Activated CD4-positive, CD25-positive, alpha-beta regulatory T cell treated with anti-CD3 and anti-CD28 coated beads, Interleukin-2, amount 50 U/mL, for 72 hours (primary cell): ENCODE results near the gene E4F1.

Experiments
- DNase-seq: peaks from one replicate; pipeline ENCODE4 v3.0.0; 2021

E4F1 gene, protein sequence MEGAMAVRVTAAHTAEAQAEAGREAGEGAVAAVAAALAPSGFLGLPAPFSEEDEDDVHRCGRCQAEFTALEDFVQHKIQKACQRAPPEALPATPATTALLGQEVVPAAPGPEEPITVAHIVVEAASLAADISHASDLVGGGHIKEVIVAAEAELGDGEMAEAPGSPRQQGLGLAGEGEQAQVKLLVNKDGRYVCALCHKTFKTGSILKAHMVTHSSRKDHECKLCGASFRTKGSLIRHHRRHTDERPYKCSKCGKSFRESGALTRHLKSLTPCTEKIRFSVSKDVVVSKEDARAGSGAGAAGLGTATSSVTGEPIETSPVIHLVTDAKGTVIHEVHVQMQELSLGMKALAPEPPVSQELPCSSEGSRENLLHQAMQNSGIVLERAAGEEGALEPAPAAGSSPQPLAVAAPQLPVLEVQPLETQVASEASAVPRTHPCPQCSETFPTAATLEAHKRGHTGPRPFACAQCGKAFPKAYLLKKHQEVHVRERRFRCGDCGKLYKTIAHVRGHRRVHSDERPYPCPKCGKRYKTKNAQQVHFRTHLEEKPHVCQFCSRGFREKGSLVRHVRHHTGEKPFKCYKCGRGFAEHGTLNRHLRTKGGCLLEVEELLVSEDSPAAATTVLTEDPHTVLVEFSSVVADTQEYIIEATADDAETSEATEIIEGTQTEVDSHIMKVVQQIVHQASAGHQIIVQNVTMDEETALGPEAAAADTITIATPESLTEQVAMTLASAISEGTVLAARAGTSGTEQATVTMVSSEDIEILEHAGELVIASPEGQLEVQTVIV

DNA sequence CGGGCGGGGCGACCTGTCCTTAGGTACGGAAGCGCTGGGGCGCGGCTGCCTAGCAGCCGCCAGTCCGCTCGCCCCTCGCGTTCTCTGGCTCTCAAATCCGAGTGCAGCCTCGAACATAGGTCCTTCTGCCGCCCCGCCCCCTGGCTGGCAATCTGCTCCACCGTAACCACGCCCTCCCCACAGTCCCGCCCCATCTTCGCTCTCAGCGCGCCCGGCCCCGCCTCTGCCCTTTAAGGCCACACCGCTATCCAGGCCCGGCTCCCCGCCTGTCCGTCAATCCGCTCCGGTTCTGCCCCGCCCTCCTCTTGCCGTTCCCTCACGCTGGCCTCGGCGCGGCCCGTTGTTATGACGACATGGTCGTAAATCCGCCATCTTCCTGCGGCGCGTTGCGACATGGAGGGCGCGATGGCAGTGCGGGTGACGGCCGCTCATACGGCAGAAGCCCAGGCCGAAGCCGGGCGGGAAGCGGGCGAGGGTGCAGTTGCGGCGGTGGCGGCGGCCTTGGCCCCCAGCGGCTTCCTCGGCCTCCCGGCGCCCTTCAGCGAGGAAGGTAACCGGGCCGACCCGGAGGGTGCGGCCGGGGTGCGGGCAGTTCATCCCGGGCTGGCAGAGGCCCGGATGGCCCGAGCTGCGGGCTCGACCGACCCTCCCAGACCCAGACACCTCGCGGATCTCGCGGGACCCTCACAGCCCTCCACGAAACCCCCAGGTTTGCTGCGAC lies at the start of gene E4F1:
E4F1 (plus strand) TSS at position 371 of the 721 bp plus-strand sequence; CDS start at position 394, 23 bp downstream.
- peak; percentile 100 for DNase-seq

GRCh38 chr16:2173916-2174315 lies 49.5 kb upstream of the E4F1 start:
- DNase-seq = no peak

DNA sequence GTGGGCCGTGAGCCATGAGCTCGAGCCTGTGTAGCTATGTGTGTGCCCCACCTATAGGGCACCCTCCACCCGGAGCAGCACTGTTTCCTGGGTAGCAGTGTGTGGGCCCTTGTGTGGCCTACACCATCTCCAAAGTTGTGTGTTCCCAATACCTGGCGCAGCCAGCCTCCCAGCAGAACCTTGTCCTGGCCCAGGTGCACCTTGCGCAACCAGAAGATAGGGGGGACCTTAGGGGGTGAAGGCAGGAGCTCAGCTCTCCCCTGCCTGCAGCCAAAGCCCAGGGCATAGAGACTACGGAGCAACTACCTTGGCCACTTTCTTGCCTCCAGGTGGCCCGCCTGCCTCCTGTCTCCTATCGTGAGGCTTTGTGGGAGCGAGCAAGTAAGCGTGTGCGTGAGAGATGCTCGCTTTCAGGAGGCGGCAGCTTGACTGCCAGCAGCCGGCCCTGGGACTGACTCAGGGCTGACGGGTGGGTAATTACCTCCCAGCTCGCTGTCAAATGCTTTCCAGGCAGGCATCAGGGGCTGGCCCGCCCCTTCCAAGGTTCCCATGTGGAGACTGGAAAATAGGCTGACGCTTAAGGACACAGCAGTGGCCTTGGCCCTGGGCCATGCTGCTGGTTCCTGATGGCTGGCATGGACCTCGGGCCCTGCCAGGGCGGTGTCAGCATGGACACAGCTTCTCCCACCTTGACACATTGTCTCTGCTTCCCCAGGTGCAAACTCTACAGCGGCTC lies 48.8 kb upstream of the E4F1 start:
- no peak for DNase-seq

DNA sequence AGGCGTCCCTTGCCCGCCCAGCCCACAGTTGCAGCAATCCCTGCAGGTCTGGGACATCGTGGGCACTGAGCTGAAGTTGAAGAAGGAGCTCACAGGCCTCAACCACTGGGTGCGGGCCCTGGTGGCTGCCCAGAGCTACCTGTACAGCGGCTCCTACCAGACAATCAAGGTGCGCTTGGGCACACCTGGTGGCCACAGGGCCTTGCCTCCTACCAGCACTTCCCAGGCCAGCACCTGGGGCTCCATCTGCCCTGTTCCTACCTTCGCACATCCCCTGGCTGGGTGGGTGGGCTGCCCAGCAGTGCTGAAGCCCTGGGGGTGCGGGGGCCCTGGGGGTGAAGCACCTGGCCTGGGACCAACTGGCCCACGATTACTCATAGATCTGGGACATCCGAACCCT lies 47.9 kb upstream of the E4F1 start:
- no peak for DNase-seq

- no peak for DNase-seq
These were observed 47.3 kb upstream of the E4F1 start for GRCh38 chr16:2176047-2176446.

- DNase-seq = no peak
These were observed 46.3 kb upstream of the E4F1 start for GRCh38 chr16:2177101-2177500.

GRCh38 chr16:2177561-2177960 lies 45.8 kb upstream of the E4F1 start:
- no peak for DNase-seq

- DNase-seq = peak; percentile 49
These were observed 44.9 kb upstream of the E4F1 start for GRCh38 chr16:2178321-2179106.

DNA sequence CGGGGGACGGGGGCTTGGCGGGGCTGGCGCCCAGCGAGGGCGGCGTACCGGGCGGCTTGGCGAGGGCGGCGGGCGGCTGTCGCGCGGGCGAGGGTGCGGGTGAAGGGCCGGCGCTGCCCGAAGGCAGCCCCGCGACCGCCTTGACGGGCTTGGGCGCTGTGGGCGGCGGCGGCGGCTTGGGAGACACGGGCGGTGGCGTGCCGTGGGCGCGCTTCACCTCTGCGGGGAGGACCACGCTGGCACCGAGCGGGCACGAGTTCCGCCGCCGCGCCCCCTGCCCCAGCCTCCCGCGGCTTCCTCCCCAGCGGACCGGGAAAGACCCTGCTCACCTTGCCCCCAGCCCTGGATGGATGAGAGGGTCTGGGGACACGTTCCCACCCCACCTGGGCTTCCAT lies 44.3 kb upstream of the E4F1 start:
- DNase-seq = no peak

GRCh38 chr16:2179576-2179975 lies 43.8 kb upstream of the E4F1 start:
- no peak for DNase-seq

DNA sequence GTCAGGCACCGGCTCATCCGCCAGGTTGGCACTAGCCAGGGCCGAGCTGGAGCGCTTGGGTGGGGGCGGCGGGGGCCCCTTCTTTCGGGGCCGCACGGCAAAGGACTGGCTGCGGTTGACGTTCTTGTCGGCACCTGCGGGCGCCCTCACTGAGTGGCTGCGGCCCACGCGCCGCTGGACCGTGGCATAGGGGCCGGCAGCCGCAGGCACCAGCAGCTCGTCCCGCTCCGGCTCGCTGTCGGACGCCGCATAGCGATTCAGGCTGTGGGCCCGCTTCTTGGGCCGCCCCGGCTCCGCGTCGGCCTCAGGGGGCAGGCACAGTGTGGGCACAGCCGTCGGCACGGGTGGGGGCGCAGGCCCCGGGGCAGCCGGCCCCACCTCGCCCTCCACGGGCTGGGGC lies 42.9 kb upstream of the E4F1 start:
- no peak for DNase-seq

GRCh38 chr16:2180962-2181923 lies 42.1 kb upstream of the E4F1 start:
- no peak for DNase-seq

- no peak for DNase-seq
These were observed 41.4 kb upstream of the E4F1 start for GRCh38 chr16:2181952-2182351.

DNA sequence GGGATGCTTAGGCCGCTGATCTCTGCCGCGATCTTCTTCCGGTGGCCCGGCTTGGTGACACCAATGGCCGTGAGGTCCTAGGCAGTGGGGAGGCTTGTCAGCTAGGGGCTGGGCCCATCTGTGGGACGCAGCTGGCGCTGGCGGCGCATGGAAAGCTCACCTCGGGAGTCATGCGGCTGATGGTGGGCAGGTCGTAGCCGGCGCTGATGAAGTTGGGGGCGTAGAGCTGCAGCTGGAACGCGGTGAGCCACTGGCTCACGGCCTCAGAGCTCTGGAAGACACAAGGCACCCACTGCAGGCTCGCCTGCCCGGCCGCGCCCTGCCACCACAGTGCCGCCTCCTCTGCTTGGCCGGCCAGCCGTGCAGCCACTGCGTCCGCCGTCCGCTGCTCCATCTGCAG lies 39.7 kb upstream of the E4F1 start:
- no peak for DNase-seq

GRCh38 chr16:2184346-2184745 lies 39.0 kb upstream of the E4F1 start:
- no peak for DNase-seq

- DNase-seq = no peak
These were observed 38.4 kb upstream of the E4F1 start for GRCh38 chr16:2184962-2185361.

- DNase-seq = no peak
These were observed 37.3 kb upstream of the E4F1 start for GRCh38 chr16:2186064-2186463.

- no peak for DNase-seq
These were observed 36.9 kb upstream of the E4F1 start for GRCh38 chr16:2186505-2186904.

GRCh38 chr16:2187212-2187611 lies 36.2 kb upstream of the E4F1 start:
- DNase-seq = no peak

DNA sequence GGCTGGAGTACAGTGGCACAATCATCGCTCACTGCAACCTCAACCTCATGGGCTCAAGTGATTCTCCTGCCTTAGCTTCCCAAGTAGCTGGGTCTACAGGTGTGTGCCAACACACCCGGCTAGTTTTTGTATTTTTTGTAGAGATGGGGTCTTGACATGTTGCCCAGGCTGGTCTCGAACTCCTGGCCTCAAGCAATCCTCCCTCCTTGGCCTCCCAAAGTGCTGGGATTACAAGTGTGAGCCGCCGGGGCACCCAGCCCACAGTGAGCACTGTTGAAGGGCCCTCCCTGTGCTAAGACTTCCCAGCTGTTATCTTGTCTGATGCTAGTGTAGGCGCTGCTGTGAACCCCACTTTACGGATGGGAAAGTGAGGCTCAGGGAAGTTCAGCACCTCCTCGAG lies 35.0 kb upstream of the E4F1 start:
- no peak for DNase-seq
